A549 (cell line): ENCODE results near the gene ESRRB.

Experiments used
- MAX ChIP-seq: IDR thresholded peaks from 2 replicates; pipeline ENCODE4 v1.6.1; 2012
- POLR2AphosphoS2 ChIP-seq: conservative IDR thresholded peaks from 2 replicates; pipeline ENCODE4 v1.6.1; 2012; ENCODE audit warnings: low read length, improper control_type of control experiment, inconsistent platforms
- USF2 ChIP-seq: fragments of 450-650 bp; IDR thresholded peaks from 2 replicates; pipeline ENCODE4 v1.6.1; 2014; ENCODE audit warnings: antibody characterized with exemption

DNA sequence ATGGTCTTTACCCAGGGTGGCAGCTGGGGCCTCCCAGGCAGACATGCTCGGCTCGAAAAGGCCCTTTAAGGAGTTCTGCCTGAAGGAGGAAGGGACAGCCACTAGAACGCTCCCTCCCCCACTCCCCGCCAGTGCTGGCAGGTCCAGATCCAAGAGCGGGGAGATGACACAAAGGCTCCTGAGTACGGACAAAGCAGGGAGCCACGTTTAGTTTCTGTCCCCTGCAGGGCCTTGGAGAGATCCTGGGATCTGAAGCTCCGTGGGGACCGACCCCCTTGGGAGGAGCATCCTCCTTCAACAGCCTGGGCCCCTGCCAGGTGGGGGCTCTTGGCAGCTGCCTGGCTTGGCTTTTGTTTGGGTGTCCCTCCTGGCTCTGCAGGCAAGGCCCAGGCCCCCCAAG, 89.7 kb downstream of the ESRRB start:
- TF ChIP-seq MAX (no peak), POLR2AphosphoS2 (no peak), USF2 (no peak)
